ENCODE results near the gene GPC5. TPM values are rescaled to one million over a fixed set of nuclear protein-coding genes. Genes with fewer than 3 reads are reported as not detected.

GPC5 gene
- total RNA-seq, 1 donor from 2014 or later: 0.57 TPM

DNA sequence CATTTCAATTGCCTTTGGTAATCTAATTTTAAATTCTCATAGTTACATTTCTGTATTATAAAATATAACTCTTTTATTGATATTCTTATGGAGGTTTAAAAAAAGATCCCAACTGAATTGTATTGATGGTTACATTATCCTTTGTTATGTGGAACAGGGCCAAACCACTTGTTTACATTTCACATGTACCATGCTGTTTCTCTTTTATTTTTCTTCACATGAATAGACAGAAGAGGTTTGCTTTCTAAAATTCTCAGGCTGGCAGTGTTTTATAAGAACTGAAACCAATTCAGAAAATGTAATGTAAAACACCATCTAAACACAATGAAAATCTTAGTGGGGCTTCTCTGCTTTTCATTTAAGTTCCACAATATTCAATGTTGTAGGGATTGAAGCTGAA, 122.5 kb downstream of the GPC5 start:
- no peak for TF ChIP-seq CTCF (IDR thresholded peaks at IDR 0.05; ENCODE audit: unreplicated experiment)
- Mint-ChIP-seq H3K27me3 (no peaks in the 10 kb centered on the region), H3K9me3 (ENCODE audit: low read depth) (peaks cover 9% of the 10 kb centered on the region), H3K27ac (no peak overlapping the region), H3K36me3 (ENCODE audit: insufficient read depth) (no peaks in the 10 kb centered on the region), H3K4me1 (ENCODE audit: low read depth) (no peaks in the 10 kb centered on the region), H3K4me3 (ENCODE audit: low read depth) (no peak overlapping the region)
- no peak for DNase-seq (ENCODE audit: low spot score, unreplicated experiment)

GRCh38 chr13:91523116-91523515, 124.7 kb downstream of the GPC5 start:
- no peaks in the 10 kb centered on the region for H3K4me1 Mint-ChIP-seq (ENCODE audit: low read depth)
- peaks cover 4% of the 10 kb centered on the region for H3K9me3 Mint-ChIP-seq (ENCODE audit: low read depth)
- no peak overlapping the region for H3K27ac Mint-ChIP-seq
- no peak overlapping the region for H3K4me3 Mint-ChIP-seq (ENCODE audit: low read depth)
- no peak for TF ChIP-seq CTCF (IDR thresholded peaks at IDR 0.05; ENCODE audit: unreplicated experiment)
- no peaks in the 10 kb centered on the region for H3K27me3 Mint-ChIP-seq
- no peaks in the 10 kb centered on the region for H3K36me3 Mint-ChIP-seq (ENCODE audit: insufficient read depth)
- DNase-seq (ENCODE audit: low spot score, unreplicated experiment): no peak

DNA sequence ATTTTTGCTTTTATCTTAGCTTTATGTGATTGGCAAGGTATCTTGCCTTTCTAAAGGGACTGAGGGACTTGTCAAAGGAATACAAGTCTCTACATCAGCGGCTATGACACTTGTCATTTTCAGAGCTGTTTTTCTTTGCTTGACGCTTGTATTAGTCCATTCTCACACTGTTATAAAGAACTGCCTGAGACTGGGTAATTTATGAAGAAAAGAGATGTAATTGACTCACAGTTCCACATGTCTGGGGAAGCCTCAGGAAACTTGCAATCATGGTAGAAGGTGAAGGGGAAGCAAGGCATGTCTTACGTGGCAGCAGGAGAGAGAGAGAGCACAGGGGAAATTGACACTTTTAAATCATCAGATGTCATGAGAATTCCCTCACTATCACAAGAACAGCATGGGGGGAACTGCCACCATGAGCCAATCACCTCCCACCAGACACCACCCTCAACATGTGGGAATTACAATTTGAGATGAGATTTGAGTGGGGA, 128.2 kb downstream of the GPC5 start:
- H3K36me3 Mint-ChIP-seq (ENCODE audit: insufficient read depth): no peaks in the 10 kb centered on the region
- DNase-seq (ENCODE audit: low spot score, unreplicated experiment): no peak
- H3K4me3 Mint-ChIP-seq (ENCODE audit: low read depth): no peak overlapping the region
- H3K9me3 Mint-ChIP-seq (ENCODE audit: low read depth): no peaks in the 10 kb centered on the region
- H3K27me3 Mint-ChIP-seq: no peaks in the 10 kb centered on the region
- no peaks in the 10 kb centered on the region for H3K4me1 Mint-ChIP-seq (ENCODE audit: low read depth)
- H3K27ac Mint-ChIP-seq: no peak overlapping the region
- TF ChIP-seq CTCF (IDR thresholded peaks at IDR 0.05; ENCODE audit: unreplicated experiment): no peak

DNA sequence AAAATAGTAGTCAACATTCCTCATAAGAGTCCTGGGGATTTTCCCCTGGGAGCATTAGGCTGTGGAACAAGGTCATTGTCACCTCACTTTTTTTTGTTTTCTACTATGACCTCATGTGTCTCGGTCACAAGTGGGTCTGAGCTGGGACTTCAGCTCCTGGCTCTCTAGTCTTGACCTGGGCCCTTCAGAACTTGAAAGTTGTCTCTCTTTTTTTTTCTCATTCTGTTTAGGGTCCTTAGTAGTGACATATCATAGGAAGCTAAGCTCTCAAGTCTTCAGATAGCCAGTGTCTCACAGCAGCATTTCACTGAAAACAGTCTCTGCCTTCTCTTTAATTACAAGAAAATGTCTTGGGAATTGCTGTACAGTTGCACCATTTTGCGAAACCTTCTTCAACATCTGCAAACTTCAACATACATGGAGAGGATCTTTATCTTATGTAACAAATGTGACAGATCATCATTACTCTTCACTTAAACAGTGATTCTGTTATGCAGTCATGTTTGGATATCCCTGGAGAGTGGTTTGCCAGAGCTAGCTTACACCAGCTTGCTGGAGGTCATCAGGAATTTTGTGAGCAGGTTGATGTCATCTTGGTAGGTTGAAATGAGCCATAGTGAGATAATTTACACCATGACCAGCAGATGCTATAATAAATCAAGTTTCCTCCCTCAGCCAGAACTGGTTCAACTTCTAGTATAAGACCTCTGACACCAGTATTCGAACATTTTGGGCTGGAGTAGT, 131.5 kb downstream of the GPC5 start:
- TF ChIP-seq CTCF (IDR thresholded peaks at IDR 0.05; ENCODE audit: unreplicated experiment): no peak
- Mint-ChIP-seq H3K4me1 (ENCODE audit: low read depth) (no peaks in the 10 kb centered on the region), H3K27ac (no peak overlapping the region), H3K9me3 (ENCODE audit: low read depth) (no peaks in the 10 kb centered on the region), H3K4me3 (ENCODE audit: low read depth) (no peak overlapping the region), H3K36me3 (ENCODE audit: insufficient read depth) (no peaks in the 10 kb centered on the region), H3K27me3 (no peaks in the 10 kb centered on the region)
- no peak for DNase-seq (ENCODE audit: low spot score, unreplicated experiment)

DNA sequence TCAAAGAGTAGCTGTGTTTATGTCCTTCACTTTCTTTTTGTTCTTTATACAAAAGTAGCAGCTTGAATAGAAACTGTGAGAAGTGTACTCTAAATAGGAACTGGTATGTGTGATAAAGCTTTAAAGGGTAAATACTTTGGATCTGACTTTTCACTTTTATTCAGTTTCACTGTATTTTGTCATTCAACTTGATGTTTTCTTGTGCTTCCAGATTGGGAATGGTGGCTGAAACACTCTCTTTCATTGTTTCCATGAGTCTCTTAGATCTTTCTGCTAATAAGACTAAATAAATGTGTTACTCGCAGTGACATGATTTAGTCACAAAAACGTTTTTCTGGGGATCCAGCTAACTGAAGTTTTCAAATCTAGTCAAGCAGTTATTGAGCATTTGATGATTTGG, 133.2 kb downstream of the GPC5 start:
- Mint-ChIP-seq H3K4me3 (ENCODE audit: low read depth) (no peak overlapping the region), H3K36me3 (ENCODE audit: insufficient read depth) (no peaks in the 10 kb centered on the region), H3K27ac (no peak overlapping the region), H3K27me3 (no peaks in the 10 kb centered on the region), H3K9me3 (ENCODE audit: low read depth) (no peaks in the 10 kb centered on the region), H3K4me1 (ENCODE audit: low read depth) (no peaks in the 10 kb centered on the region)
- TF ChIP-seq CTCF (IDR thresholded peaks at IDR 0.05; ENCODE audit: unreplicated experiment): no peak
- no peak for DNase-seq (ENCODE audit: low spot score, unreplicated experiment)

Data from progenitor cell of endocrine pancreas (in vitro differentiated cells).